ENCODE data around the gene RANBP6.
A peak's percentile ranks its signal among the peaks of the same experiment; 100 is the strongest.
"Not testable (repeated sequence)": the region's sequence is repeated elsewhere in the genome, so short reads cannot be mapped to it uniquely, and the experiment has no call there.

Gene RANBP6

GRCh38 chr9:6015278-6016157 is at the start of gene RANBP6:
Gene RANBP6, minus strand, starts transcription at chr9:6015624. Its CDS starts 17 bp downstream, at chr9:6015607.
- H3K27ac ChIP-seq (ENCODE audit: low read length) = peak within 1 kb of the TSS; percentile 89
- peaks cover 29% of the 10 kb centered on the region for H3K36me3 ChIP-seq (ENCODE audit: insufficient read depth, low read length)
- ATAC-seq (ENCODE audit: insufficient read depth, low read depth) = peak; percentile 99
- peak; percentile 89 for DNase-seq
- H3K4me2 ChIP-seq (ENCODE audit: insufficient read depth, low read length) = peak within 1 kb of the TSS; percentile 81
- H2AFZ ChIP-seq (ENCODE audit: low read depth, low read length) = peak within 1 kb of the TSS; percentile 96
- peaks cover 49% of the 10 kb centered on the region for H3K79me2 ChIP-seq (ENCODE audit: insufficient read depth, low read length)
- TF ChIP-seq CTCF (IDR thresholded peaks at IDR 0.05; ENCODE audit: borderline replicate concordance, extremely low read depth, low read length, poor library complexity, severe bottlenecking) (no peak), EZH2 (IDR thresholded peaks at IDR 0.05; ENCODE audit: borderline replicate concordance, low read depth, low read length, severe bottlenecking) (no peak)
- H3K9ac ChIP-seq (ENCODE audit: low read depth, low read length) = peak within 1 kb of the TSS; percentile 64
- H4K20me1 ChIP-seq (ENCODE audit: insufficient read depth, low read length) = peaks cover 19% of the 10 kb centered on the region; the same call in 1 of the 2 replicates
- H3K4me3 ChIP-seq (ENCODE audit: low read depth in 1 of 2, low read length in 2 of 2) = peak within 1 kb of the TSS; percentile 70 to 89
- H3K27me3 ChIP-seq (ENCODE audit: insufficient read depth, low read length, poor library complexity) = no peaks in the 10 kb centered on the region
- no peaks in the 10 kb centered on the region for H3K9me3 ChIP-seq (ENCODE audit: insufficient read depth, low read length, severe bottlenecking)
- H3K4me1 ChIP-seq (ENCODE audit: insufficient read depth, low read length) = peaks cover 51% of the 10 kb centered on the region

GRCh38 chr9:6063146-6063545 is 47.7 kb upstream of the RANBP6 start:
- not testable (repeated sequence) for ATAC-seq (ENCODE audit: insufficient read depth, low read depth); H3K79me2 ChIP-seq (ENCODE audit: insufficient read depth, low read length); H3K9me3 ChIP-seq (ENCODE audit: insufficient read depth, low read length, severe bottlenecking); H3K36me3 ChIP-seq (ENCODE audit: insufficient read depth, low read length); H3K9ac ChIP-seq (ENCODE audit: low read depth, low read length); H2AFZ ChIP-seq (ENCODE audit: low read depth, low read length); H3K4me2 ChIP-seq (ENCODE audit: insufficient read depth, low read length); H3K27me3 ChIP-seq (ENCODE audit: insufficient read depth, low read length, poor library complexity); H3K4me1 ChIP-seq (ENCODE audit: insufficient read depth, low read length); H3K27ac ChIP-seq (ENCODE audit: low read length); H4K20me1 ChIP-seq (ENCODE audit: insufficient read depth, low read length); H3K4me3 ChIP-seq (ENCODE audit: low read depth in 1 of 2, low read length in 2 of 2)
- DNase-seq = peak; percentile 27

- ATAC-seq (ENCODE audit: insufficient read depth, low read depth) = no peak
- DNase-seq = no peak
- H4K20me1 ChIP-seq (ENCODE audit: insufficient read depth, low read length) = no peaks in the 10 kb centered on the region
- no peaks in the 10 kb centered on the region for H3K9me3 ChIP-seq (ENCODE audit: insufficient read depth, low read length, severe bottlenecking)
- no peak overlapping the region for H3K9ac ChIP-seq (ENCODE audit: low read depth, low read length)
- H2AFZ ChIP-seq (ENCODE audit: low read depth, low read length) = no peak overlapping the region
- no peaks in the 10 kb centered on the region for H3K79me2 ChIP-seq (ENCODE audit: insufficient read depth, low read length)
- no peaks in the 10 kb centered on the region for H3K36me3 ChIP-seq (ENCODE audit: insufficient read depth, low read length)
- no peak overlapping the region for H3K4me2 ChIP-seq (ENCODE audit: insufficient read depth, low read length)
- no peak overlapping the region for H3K4me3 ChIP-seq (ENCODE audit: low read depth in 1 of 2, low read length in 2 of 2)
- H3K27me3 ChIP-seq (ENCODE audit: insufficient read depth, low read length, poor library complexity) = no peaks in the 10 kb centered on the region
- TF ChIP-seq CTCF (IDR thresholded peaks at IDR 0.05; ENCODE audit: borderline replicate concordance, extremely low read depth, low read length, poor library complexity, severe bottlenecking) = no peak
- TF ChIP-seq EZH2 (IDR thresholded peaks at IDR 0.05; ENCODE audit: borderline replicate concordance, low read depth, low read length, severe bottlenecking) = no peak
- no peak overlapping the region for H3K27ac ChIP-seq (ENCODE audit: low read length)
- no peaks in the 10 kb centered on the region for H3K4me1 ChIP-seq (ENCODE audit: insufficient read depth, low read length)
Measured at GRCh38 chr9:6055666-6056065, 40.2 kb upstream of the RANBP6 start.

GRCh38 chr9:6055216-6055615 is 39.8 kb upstream of the RANBP6 start:
- Histone ChIP-seq H3K4me2 (ENCODE audit: insufficient read depth, low read length) (no peak overlapping the region), H3K27me3 (ENCODE audit: insufficient read depth, low read length, poor library complexity) (no peaks in the 10 kb centered on the region), H3K4me3 (ENCODE audit: low read depth in 1 of 2, low read length in 2 of 2) (no peak overlapping the region), H3K36me3 (ENCODE audit: insufficient read depth, low read length) (no peaks in the 10 kb centered on the region), H3K9ac (ENCODE audit: low read depth, low read length) (no peak overlapping the region), H3K9me3 (ENCODE audit: insufficient read depth, low read length, severe bottlenecking) (no peaks in the 10 kb centered on the region), H2AFZ (ENCODE audit: low read depth, low read length) (no peak overlapping the region), H4K20me1 (ENCODE audit: insufficient read depth, low read length) (no peaks in the 10 kb centered on the region), H3K27ac (ENCODE audit: low read length) (no peak overlapping the region), H3K4me1 (ENCODE audit: insufficient read depth, low read length) (no peaks in the 10 kb centered on the region), H3K79me2 (ENCODE audit: insufficient read depth, low read length) (no peaks in the 10 kb centered on the region)
- ATAC-seq (ENCODE audit: insufficient read depth, low read depth) (peak; percentile 79), DNase-seq (peak; percentile 48)
- TF ChIP-seq EZH2 (IDR thresholded peaks at IDR 0.05; ENCODE audit: borderline replicate concordance, low read depth, low read length, severe bottlenecking) (no peak), CTCF (IDR thresholded peaks at IDR 0.05; ENCODE audit: borderline replicate concordance, extremely low read depth, low read length, poor library complexity, severe bottlenecking) (peak; percentile 68)

All from DND-41 (cell line).